Hepatocyte (in vitro differentiated cells): ENCODE results near the gene ACRBP. TPM values are rescaled to one million over a fixed set of nuclear protein-coding genes. Genes with fewer than 3 reads are reported as not detected.

ENCODE experiments used
- DNase-seq: peaks from one replicate; pipeline ENCODE4 v3.0.0-alpha.2; 2016; ENCODE audit warnings: low spot score
- H2AFZ ChIP-seq: fragments of 200-600 bp; sonication (generic); 2 replicates; pipeline ENCODE4 v1.6.0; 2016; ENCODE audit warnings: antibody characterized with exemption, mild to moderate bottlenecking
- H3K27ac ChIP-seq: fragments of 200-600 bp; sonication (generic); 2 replicates; pipeline ENCODE4 v1.5.1; 2016; ENCODE audit warnings: mild to moderate bottlenecking
- H3K27me3 ChIP-seq: fragments of 200-600 bp; sonication (generic); 2 replicates; pipeline ENCODE4 v1.6.1; 2016
- H3K36me3 ChIP-seq: fragments of 200-600 bp; sonication (generic); replicated peaks from 2 replicates; pipeline ENCODE4 v1.5.1; 2016; ENCODE audit warnings: low read depth; ENCODE audit not compliant: insufficient read depth
- H3K4me1 ChIP-seq: fragments of 200-600 bp; sonication (generic); 2 replicates; pipeline ENCODE4 v1.5.1; 2016; ENCODE audit warnings: mild to moderate bottlenecking, moderate library complexity; ENCODE audit not compliant: insufficient read depth
- H3K4me2 ChIP-seq: fragments of 200-600 bp; sonication (generic); 2 replicates; pipeline ENCODE4 v1.6.0; 2016
- H3K4me3 ChIP-seq: fragments of 200-600 bp; sonication (generic); 2 replicates; pipeline ENCODE4 v1.5.1; 2016; ENCODE audit warnings: mild to moderate bottlenecking
- H3K79me2 ChIP-seq: fragments of 200-600 bp; sonication (generic); 2 replicates; pipeline ENCODE4 v1.6.0; 2017; ENCODE audit warnings: mild to moderate bottlenecking
- H3K9me2 ChIP-seq: fragments of 200-600 bp; sonication (generic); replicated peaks from 2 replicates; pipeline ENCODE4 v1.6.0; 2017; ENCODE audit warnings: mild to moderate bottlenecking; ENCODE audit not compliant: insufficient read depth
- H3K9me3 ChIP-seq: fragments of 200-600 bp; sonication (generic); 2 replicates; pipeline ENCODE4 v1.5.1; 2016; ENCODE audit warnings: low read depth, mild to moderate bottlenecking
- H4K20me1 ChIP-seq: fragments of 200-600 bp; sonication (generic); 2 replicates; pipeline ENCODE4 v1.6.0; 2016; ENCODE audit warnings: mild to moderate bottlenecking; ENCODE audit not compliant: insufficient read depth, poor library complexity, severe bottlenecking
- CTCF ChIP-seq: fragments of 200-600 bp; sonication (generic); IDR thresholded peaks from 2 replicates; pipeline ENCODE4 v1.5.1; 2016; ENCODE audit warnings: antibody characterized with exemption, mild to moderate bottlenecking; ENCODE audit not compliant: poor library complexity
- EZH2 ChIP-seq: fragments of 200-600 bp; sonication (generic); IDR thresholded peaks from 2 replicates; pipeline ENCODE4 v1.6.1; 2016; ENCODE audit warnings: antibody characterized with exemption, mild to moderate bottlenecking, borderline replicate concordance
- EZH2phosphoT487 ChIP-seq: fragments of 200-600 bp; sonication (generic); IDR thresholded peaks from one replicate; pipeline ENCODE4 v1.6.1; 2018; ENCODE audit warnings: antibody characterized with exemption, mild to moderate bottlenecking, low read depth, moderate library complexity; ENCODE audit not compliant: unreplicated experiment, severe bottlenecking
- WGBS: methylation state at CpG from one replicate; pipeline ENCODE4 v1.1.6; 2016; ENCODE audit warnings: low lambda C conversion rate; ENCODE audit errors: missing lambda C conversion rate; 5-methylcytosine and 5-hydroxymethylcytosine counted together
- polyA plus RNA-seq: library from polyadenylated mRNA; unstranded; fragments of >200 nt; fragmentation: Nextera tagmentation; extraction: Ambion mirVana; gene quantifications from 2 replicates; pipeline ENCODE4 v1.2.1, GENCODE V29; 2016
- total RNA-seq: library from RNA; depleted of rRNA; stranded (reverse); fragments of >200 nt; gene quantifications from 2 replicates; pipeline ENCODE4 v1.2.3, GENCODE V29; 2014

ACRBP gene
- total and polyA plus RNA-seq, 2 experiments from 2014 or later, result 0.20 to 0.62 TPM

DNA sequence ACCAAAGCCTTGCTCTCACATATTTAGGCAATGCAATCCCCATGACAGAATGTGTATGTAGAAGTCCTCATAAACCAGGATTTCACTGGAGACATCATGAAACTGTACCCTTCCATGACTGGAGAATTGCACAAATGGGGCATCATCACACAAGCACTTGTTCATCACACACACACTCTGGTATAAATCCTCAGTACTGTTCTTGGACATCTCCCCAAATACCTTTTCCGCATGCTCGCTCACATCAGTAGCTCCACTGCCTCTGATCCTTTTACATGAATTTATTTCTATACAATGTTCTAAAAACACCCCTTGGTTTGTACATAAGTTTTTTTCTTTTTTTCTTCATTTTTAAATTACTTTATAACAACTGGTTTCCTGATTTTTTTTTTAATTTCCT is 19.0 kb upstream of the ACRBP start:
- 100% methylated on average over 2 of the region's 2 CpGs for WGBS
- H3K79me2 ChIP-seq, result peaks cover 15% of the 10 kb centered on the region
- H3K36me3 ChIP-seq, result no peaks in the 10 kb centered on the region
- TF ChIP-seq CTCF (no peak), EZH2phosphoT487 (no peak), EZH2 (no peak)
- no peak overlapping the region for H3K4me2 ChIP-seq
- no peaks in the 10 kb centered on the region for H4K20me1 ChIP-seq
- peaks cover 7% of the 10 kb centered on the region for H3K4me1 ChIP-seq
- H3K9me2 ChIP-seq, result no peaks in the 10 kb centered on the region
- no peak overlapping the region for H3K4me3 ChIP-seq
- H2AFZ ChIP-seq, result no peak overlapping the region
- no peak for DNase-seq
- no peaks in the 10 kb centered on the region for H3K9me3 ChIP-seq
- H3K27ac ChIP-seq, result no peak overlapping the region
- H3K27me3 ChIP-seq, result no peaks in the 10 kb centered on the region

DNA sequence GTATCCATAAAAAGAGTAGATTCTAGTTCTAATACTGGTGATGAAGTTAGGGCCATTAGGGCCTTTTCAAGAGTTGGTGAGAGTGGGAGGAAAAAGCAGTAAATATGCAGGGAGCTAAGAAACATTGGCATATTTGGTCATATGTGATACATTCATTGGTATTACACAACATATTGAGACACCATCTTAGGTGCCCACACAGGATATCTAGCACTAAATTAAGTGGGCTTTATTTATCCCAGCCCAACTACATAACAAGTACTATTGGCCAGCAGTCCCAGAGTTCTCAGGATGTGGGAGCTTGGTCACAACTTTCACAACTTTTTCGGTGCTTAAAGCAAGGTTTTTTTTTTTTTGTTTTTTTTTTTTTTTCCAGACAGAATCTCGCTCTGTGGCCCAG is 17.7 kb upstream of the ACRBP start:
- no peak overlapping the region for H3K4me2 ChIP-seq
- H3K79me2 ChIP-seq, result peaks cover 28% of the 10 kb centered on the region
- H2AFZ ChIP-seq, result no peak overlapping the region
- H3K9me3 ChIP-seq, result no peaks in the 10 kb centered on the region
- 100% methylated on average over 2 of the region's 2 CpGs for WGBS
- no peaks in the 10 kb centered on the region for H3K36me3 ChIP-seq
- H4K20me1 ChIP-seq, result no peaks in the 10 kb centered on the region
- H3K9me2 ChIP-seq, result no peaks in the 10 kb centered on the region
- H3K27ac ChIP-seq, result no peak overlapping the region
- no peak for TF ChIP-seq CTCF
- TF ChIP-seq EZH2phosphoT487, result no peak
- TF ChIP-seq EZH2, result no peak
- no peaks in the 10 kb centered on the region for H3K27me3 ChIP-seq
- H3K4me3 ChIP-seq, result no peak overlapping the region
- no peak for DNase-seq
- peaks cover 7% of the 10 kb centered on the region for H3K4me1 ChIP-seq

DNA sequence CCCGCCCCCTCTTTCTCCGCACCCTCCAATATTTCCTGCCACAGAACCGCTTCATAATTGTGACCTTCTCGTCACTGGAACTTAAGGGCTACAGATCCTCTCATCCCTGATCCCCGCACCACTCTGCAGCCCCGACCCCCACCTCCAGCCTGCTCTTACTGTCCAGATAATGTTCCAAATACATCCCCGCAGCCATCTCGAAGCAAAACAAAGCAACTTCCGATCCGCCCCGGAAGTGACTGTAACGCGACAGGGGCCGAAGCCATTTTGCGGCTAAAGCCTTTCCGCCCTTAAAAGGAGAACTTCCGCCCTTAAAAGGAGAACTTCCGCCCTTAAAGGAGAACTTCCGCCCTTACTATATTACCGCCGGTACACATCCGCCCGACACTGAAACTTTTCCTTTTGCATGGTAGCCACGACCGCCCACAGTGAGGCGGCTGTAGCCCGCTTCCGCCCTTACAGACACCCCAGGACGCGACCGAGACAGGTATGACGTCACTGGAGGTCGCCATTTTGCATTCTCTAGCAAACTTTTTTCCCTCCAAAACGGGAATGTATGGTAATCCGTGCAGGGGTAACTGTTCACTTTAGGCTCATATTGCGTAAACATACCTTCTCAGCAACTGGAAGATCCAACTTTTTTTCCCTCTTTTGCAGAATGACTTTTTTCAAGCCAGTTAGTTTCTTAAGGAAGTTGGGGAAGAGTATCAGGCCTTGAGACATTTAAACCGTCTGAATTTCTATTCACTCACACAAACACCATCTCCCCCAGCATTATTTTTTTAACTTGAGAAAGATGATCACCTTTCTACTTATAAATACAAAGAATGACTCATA is 15.9 kb upstream of the ACRBP start, which contains the start of gene ING4:
Gene ING4 (minus strand): TSS at position 214 of the 837 bp plus-strand sequence. CDS start 18 bp downstream, at position 196.
- Histone ChIP-seq H3K4me3 (peak within 1 kb of the TSS; percentile 65), H3K36me3 (no peaks in the 10 kb centered on the region), H3K79me2 (peaks cover 42% of the 10 kb centered on the region), H3K27ac (peak within 1 kb of the TSS; percentile 77), H3K9me2 (no peaks in the 10 kb centered on the region), H3K4me2 (peak within 1 kb of the TSS; percentile 77), H3K4me1 (peaks cover 7% of the 10 kb centered on the region), H2AFZ (peak within 1 kb of the TSS; percentile 83), H3K27me3 (no peaks in the 10 kb centered on the region), H4K20me1 (no peaks in the 10 kb centered on the region), H3K9me3 (no peaks in the 10 kb centered on the region)
- WGBS, result 4% methylated on average over 36 of the region's 37 CpGs
- TF ChIP-seq CTCF, result no peak
- peak; percentile 99 for DNase-seq
